ENCODE results near the gene TENM3.

- no peak for TF ChIP-seq ZBTB21 (tag by site-specific recombination; IDR thresholded peaks at IDR 0.05)
- TF ChIP-seq ZNF23 (tag by site-specific recombination; IDR thresholded peaks at IDR 0.05; ENCODE audit: borderline replicate concordance), result no peak
- no peak for TF ChIP-seq ZNF585B (tag by site-specific recombination; IDR thresholded peaks at IDR 0.05)
- no peak for TF ChIP-seq MZF1 (tag by site-specific recombination; IDR thresholded peaks at IDR 0.05; ENCODE audit: borderline replicate concordance)
- TF ChIP-seq GLI4 (tag by site-specific recombination; IDR thresholded peaks at IDR 0.05), result no peak
- TF ChIP-seq CTCF (tag by site-specific recombination; IDR thresholded peaks at IDR 0.05), result no peak
These were observed 4.8 kb upstream of the TENM3 start for GRCh38 chr4:182238355-182238931.
